Esophagus squamous epithelium (tissue), 4 donors: ENCODE results near the gene ZFYVE28.

Experiments
- POLR2A ChIP-seq, 4 donors: fragments of 450-650 bp; IDR thresholded peaks; one replicate each; pipeline ENCODE4 v1.6.1; 2017; ENCODE audit warnings: antibody characterized with exemption in 4 of 4, mild to moderate bottlenecking in 4 of 4, moderate library complexity in 3 of 4
- TF ChIP-seq, protein P1 (sequence below), 6 experiments: fragments of 450-650 bp in 4 of 6; fragments of 200-600 bp in 2 of 6; sonication (generic) in 2 of 6; IDR thresholded peaks; one replicate each; pipeline ENCODE4 v1.5.1; 2016 to 2019; ENCODE audit warnings: antibody characterized with exemption in 6 of 6, mild to moderate bottlenecking in 4 of 6, moderate library complexity in 4 of 6

DNA sequence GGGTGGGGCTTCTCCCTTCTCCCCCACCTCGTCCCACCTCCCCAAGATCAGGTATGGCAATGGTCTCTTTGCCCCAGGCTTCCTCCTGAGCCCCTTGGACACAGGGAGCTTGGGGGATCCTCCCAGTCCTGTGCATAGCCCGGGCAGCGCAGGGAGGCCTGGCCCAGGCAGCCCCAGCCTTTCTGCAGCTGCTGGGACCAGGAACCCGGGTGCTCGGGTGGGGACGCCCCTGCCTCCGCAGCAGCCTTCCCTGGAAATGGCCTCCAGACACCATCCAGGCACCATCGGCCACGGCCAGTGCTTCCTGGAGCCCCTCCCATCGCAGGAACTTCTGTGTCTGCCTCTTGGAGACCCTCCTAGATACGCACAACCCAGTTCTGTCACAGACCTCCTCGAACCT lies 150.6 kb downstream of the ZFYVE28 start:
- TF ChIP-seq, protein P1, sequence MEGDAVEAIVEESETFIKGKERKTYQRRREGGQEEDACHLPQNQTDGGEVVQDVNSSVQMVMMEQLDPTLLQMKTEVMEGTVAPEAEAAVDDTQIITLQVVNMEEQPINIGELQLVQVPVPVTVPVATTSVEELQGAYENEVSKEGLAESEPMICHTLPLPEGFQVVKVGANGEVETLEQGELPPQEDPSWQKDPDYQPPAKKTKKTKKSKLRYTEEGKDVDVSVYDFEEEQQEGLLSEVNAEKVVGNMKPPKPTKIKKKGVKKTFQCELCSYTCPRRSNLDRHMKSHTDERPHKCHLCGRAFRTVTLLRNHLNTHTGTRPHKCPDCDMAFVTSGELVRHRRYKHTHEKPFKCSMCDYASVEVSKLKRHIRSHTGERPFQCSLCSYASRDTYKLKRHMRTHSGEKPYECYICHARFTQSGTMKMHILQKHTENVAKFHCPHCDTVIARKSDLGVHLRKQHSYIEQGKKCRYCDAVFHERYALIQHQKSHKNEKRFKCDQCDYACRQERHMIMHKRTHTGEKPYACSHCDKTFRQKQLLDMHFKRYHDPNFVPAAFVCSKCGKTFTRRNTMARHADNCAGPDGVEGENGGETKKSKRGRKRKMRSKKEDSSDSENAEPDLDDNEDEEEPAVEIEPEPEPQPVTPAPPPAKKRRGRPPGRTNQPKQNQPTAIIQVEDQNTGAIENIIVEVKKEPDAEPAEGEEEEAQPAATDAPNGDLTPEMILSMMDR (IDR thresholded peaks at IDR 0.05) = no peak
- TF ChIP-seq POLR2A (IDR thresholded peaks at IDR 0.05) = no peak
